ENCODE data around the gene IDI1.
A peak's percentile ranks its signal among the peaks of the same experiment; 100 is the strongest.

The IDI1 gene

DNA sequence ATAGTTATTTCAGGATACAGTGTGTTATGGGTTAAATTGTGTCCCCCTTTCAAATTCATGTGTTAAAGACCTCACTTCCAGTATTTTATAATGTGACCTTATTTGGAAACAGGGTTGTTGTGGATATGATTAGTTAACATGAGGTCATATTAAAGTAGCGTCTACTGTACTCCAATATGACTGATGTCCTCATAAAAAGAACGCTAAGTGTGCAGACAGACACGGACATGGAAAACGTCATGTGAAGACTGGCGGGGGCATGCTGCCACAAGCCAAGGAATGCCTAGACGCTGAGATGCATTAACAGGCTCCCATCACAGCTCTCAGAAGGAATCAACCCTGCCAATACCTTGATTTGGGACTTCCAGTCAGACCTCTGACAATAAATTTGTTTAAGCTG lies 5.8 kb upstream of the IDI1 start:
- H3K4me3 ChIP-seq (replicated peaks; ENCODE audit: low read depth, low read length): peak overlapping the region; percentile 95
- no peak for DNase-seq (ENCODE audit: low read depth)

GRCh38 chr10:1050554-1050953 lies 1.6 kb upstream of the IDI1 start:
- no peak for DNase-seq (ENCODE audit: low read depth)
- no peak for TF ChIP-seq CTCF (IDR thresholded peaks at IDR 0.05; ENCODE audit: low read length, missing control alignments)
- peak overlapping the region; percentile 95 for H3K4me3 ChIP-seq (replicated peaks; ENCODE audit: low read depth, low read length)

More for the DNA sequence above, 5.8 kb upstream of the IDI1 start:
- TF ChIP-seq CTCF (IDR thresholded peaks at IDR 0.05; ENCODE audit: low read length, missing control alignments): no peak

DNA sequence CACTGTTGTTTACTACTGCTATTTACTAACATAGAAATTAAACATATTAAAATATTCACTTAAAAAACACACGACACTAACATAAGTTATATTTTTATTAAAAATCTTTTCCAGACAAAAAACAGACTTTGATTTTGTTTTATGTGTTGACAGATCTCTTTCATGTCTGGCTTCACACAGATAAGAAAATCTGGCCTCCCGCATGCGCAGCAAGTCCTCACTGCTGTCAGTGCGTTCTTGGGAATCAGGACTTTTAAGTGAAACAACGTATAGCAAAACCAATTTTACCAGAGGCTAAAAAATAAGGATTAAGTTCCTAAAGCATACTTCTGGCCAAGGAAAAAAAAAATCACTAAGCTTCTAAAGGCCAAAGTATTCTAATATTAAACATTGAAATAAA lies 1.2 kb upstream of the IDI1 start:
- TF ChIP-seq CTCF (IDR thresholded peaks at IDR 0.05; ENCODE audit: low read length, missing control alignments): no peak
- peak overlapping the region; percentile 95 for H3K4me3 ChIP-seq (replicated peaks; ENCODE audit: low read depth, low read length)
- peak; percentile 45 for DNase-seq (ENCODE audit: low read depth)

- TF ChIP-seq CTCF (IDR thresholded peaks at IDR 0.05; ENCODE audit: low read length, missing control alignments): no peak
- peak overlapping the region; percentile 95 for H3K4me3 ChIP-seq (replicated peaks; ENCODE audit: low read depth, low read length)
- DNase-seq (ENCODE audit: low read depth): no peak
Measured at GRCh38 chr10:1049425-1049958, 573 bp upstream of the IDI1 start.

DNA sequence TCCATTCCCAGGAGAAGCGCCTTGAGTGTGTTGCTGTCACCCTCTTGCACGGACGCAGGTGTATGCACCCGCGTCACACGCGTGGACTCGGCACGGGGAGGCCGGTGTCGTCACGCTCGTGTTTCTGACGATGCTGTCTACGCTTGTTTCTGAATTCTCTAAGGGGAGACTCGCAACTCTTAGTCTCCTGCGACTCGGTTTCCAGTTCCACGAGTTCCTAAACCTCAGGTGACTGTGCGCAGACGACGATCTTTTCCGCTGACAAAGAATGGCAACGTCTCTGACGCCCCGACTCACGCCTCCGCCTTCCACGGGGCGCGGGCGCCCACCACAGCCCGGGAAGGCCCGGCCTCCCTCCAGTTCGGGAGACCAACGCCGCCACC lies 579 bp downstream of the IDI1 start:
- DNase-seq (ENCODE audit: low read depth): peak; percentile 52
- H3K4me3 ChIP-seq (replicated peaks; ENCODE audit: low read depth, low read length): peak overlapping the region; percentile 95
- no peak for TF ChIP-seq CTCF (IDR thresholded peaks at IDR 0.05; ENCODE audit: low read length, missing control alignments)

DNA sequence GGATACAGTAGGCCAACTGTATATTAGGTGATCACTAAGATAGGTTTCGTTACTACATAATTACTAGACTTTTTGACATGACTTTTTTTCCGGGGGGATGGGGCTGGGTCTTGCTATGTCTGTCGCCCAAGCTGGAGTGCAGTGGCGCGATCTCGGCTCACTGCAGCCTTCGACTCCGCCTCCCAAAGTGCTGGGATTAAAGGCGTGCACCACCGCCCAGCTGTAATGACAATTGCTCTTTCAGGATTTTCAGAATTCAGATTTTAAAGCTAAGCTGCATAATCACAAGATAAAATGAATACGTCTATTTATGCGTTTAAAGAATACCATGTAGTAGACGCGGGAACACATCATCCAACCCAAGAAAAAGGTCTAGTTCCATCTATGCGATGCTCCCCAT lies 982 bp downstream of the IDI1 start:
- peak overlapping the region; percentile 95 for H3K4me3 ChIP-seq (replicated peaks; ENCODE audit: low read depth, low read length)
- DNase-seq (ENCODE audit: low read depth): no peak
- no peak for TF ChIP-seq CTCF (IDR thresholded peaks at IDR 0.05; ENCODE audit: low read length, missing control alignments)

DNA sequence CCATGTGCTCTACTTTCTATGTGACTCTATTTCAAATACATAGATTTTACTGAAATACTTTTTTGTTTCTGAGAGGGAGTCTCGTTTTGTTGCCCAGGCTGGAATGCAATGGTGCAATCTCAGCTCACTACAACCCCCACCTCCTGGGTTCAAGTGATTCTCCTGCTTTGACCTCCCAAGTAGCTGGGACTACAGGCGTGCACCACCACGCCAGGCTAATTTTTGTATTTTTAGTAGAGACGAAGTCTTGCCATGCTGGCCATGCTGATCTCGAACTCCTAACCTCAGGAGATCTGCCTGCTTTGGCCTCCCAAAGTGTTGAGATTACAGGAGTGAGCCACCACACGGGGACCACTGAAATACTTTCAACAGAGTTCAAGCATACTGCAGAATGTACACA lies 3.5 kb downstream of the IDI1 start:
- no peak for TF ChIP-seq CTCF (IDR thresholded peaks at IDR 0.05; ENCODE audit: low read length, missing control alignments)
- DNase-seq (ENCODE audit: low read depth): no peak
- peak overlapping the region; percentile 46 for H3K4me3 ChIP-seq (replicated peaks; ENCODE audit: low read depth, low read length)

Measured in fibroblast of pulmonary artery (primary cell).